Measurements from ENCODE around the gene TMEM39B. TPM values are rescaled to one million over a fixed set of nuclear protein-coding genes. Genes with fewer than 3 reads are reported as not detected.

TMEM39B gene
- total RNA-seq, 4 donors from 2014 or later, result 2.9 to 6.1 (median 4.8) TPM

GRCh38 chr1:32099426-32099825 lies 26.7 kb downstream of the TMEM39B start:
- 92% methylated on average over 4 of the region's 4 CpGs for WGBS
- no peaks in the 10 kb centered on the region for H3K9me3 ChIP-seq
- no peak for TF ChIP-seq POLR2AphosphoS5 (IDR thresholded peaks at IDR 0.05)
- no peak for TF ChIP-seq CTCF (IDR thresholded peaks at IDR 0.05)
- TF ChIP-seq POLR2A (IDR thresholded peaks at IDR 0.05; ENCODE audit: low read depth), result no peak
- H3K27me3 ChIP-seq, result no peaks in the 10 kb centered on the region
- intact Hi-C loops (cut with DNase I), result no loop called here
- DNase-seq (ENCODE audit: extremely low spot score), result no peak
- H3K36me3 ChIP-seq, result peaks cover 25 to 87% (median 69%) of the 10 kb centered on the region in 4 donors
- no peaks in the 10 kb centered on the region for H3K4me1 ChIP-seq
- H3K4me3 ChIP-seq, result no peak overlapping the region
- H3K27ac ChIP-seq (replicated peaks in 1 of 4), result no peak overlapping the region

- Histone ChIP-seq H3K4me1 (no peaks in the 10 kb centered on the region), H3K36me3 (peaks cover 16 to 78% (median 60%) of the 10 kb centered on the region in 4 donors), H3K27ac (replicated peaks in 1 of 4) (no peak overlapping the region), H3K4me3 (no peak overlapping the region), H3K9me3 (no peaks in the 10 kb centered on the region), H3K27me3 (no peaks in the 10 kb centered on the region)
- TF ChIP-seq CTCF (IDR thresholded peaks at IDR 0.05), result no peak
- no peak for TF ChIP-seq EP300 (IDR thresholded peaks at IDR 0.05)
- TF ChIP-seq POLR2AphosphoS5 (IDR thresholded peaks at IDR 0.05), result no peak
- no peak for TF ChIP-seq POLR2A (IDR thresholded peaks at IDR 0.05; ENCODE audit: low read depth)
- intact Hi-C loops (cut with DNase I), result no loop called here
- DNase-seq (ENCODE audit: extremely low spot score), result no peak
- WGBS, result 90% methylated on average over 10 of the region's 10 CpGs
These were observed 27.6 kb downstream of the TMEM39B start for GRCh38 chr1:32100359-32100758.

- H3K4me3 ChIP-seq, result no peak overlapping the region
- intact Hi-C loops (cut with DNase I), result no loop called here
- no peaks in the 10 kb centered on the region for H3K27me3 ChIP-seq
- no peak for TF ChIP-seq EP300 (IDR thresholded peaks at IDR 0.05)
- TF ChIP-seq POLR2AphosphoS5 (IDR thresholded peaks at IDR 0.05), result no peak
- TF ChIP-seq POLR2A (IDR thresholded peaks at IDR 0.05; ENCODE audit: low read depth), result no peak
- no peak for TF ChIP-seq CTCF (IDR thresholded peaks at IDR 0.05)
- no peak for DNase-seq (ENCODE audit: extremely low spot score)
- no peaks in the 10 kb centered on the region for H3K4me1 ChIP-seq
- H3K9me3 ChIP-seq, result no peaks in the 10 kb centered on the region
- H3K36me3 ChIP-seq, result peaks cover 9 to 71% (median 53%) of the 10 kb centered on the region in 4 donors
- no peak overlapping the region for H3K27ac ChIP-seq (replicated peaks in 1 of 4)
- 96% methylated on average over 9 of the region's 9 CpGs for WGBS
These were observed 28.3 kb downstream of the TMEM39B start for GRCh38 chr1:32100807-32101708.

- intact Hi-C loops (cut with DNase I), result no loop called here
- Histone ChIP-seq H3K36me3 (peaks cover 0 to 40% (median 31%) of the 10 kb centered on the region in 4 donors), H3K27ac (replicated peaks in 1 of 4) (no peak overlapping the region), H3K4me3 (no peak overlapping the region), H3K27me3 (no peaks in the 10 kb centered on the region), H3K9me3 (no peaks in the 10 kb centered on the region), H3K4me1 (peaks cover 6 to 13% (median 9%) of the 10 kb centered on the region in 4 donors)
- no peak for TF ChIP-seq POLR2AphosphoS5 (IDR thresholded peaks at IDR 0.05)
- TF ChIP-seq CTCF (IDR thresholded peaks at IDR 0.05), result no peak
- TF ChIP-seq POLR2A (IDR thresholded peaks at IDR 0.05; ENCODE audit: low read depth), result no peak
- TF ChIP-seq EP300 (IDR thresholded peaks at IDR 0.05), result no peak
- WGBS, result 77% methylated on average over 4 of the region's 4 CpGs
- DNase-seq (ENCODE audit: extremely low spot score), result no peak
These were observed 31.4 kb downstream of the TMEM39B start for GRCh38 chr1:32104127-32104526.
